Measurements from ENCODE around the gene HINT3.
"Not testable (repeated sequence)": the region's sequence is repeated elsewhere in the genome, so short reads cannot be mapped to it uniquely, and the experiment has no call there.

The HINT3 gene

GRCh38 chr6:125956506-125957390 lies at the start of gene HINT3:
Gene HINT3 (plus strand): TSS chr6:125956770. CDS start chr6:125956978, 208 bp downstream.
- DNase-seq, result peak; percentile 99

- no peak for DNase-seq
Measured at GRCh38 chr6:125910527-125910926, 46.0 kb upstream of the HINT3 start.

- not testable (repeated sequence) for DNase-seq
Measured at GRCh38 chr6:125911051-125911451, 45.5 kb upstream of the HINT3 start.

- not testable (repeated sequence) for DNase-seq
Measured at GRCh38 chr6:125912430-125912829, 44.1 kb upstream of the HINT3 start.

GRCh38 chr6:125913145-125913544 lies 43.4 kb upstream of the HINT3 start:
- DNase-seq, result no peak

GRCh38 chr6:125913864-125914351 lies 42.7 kb upstream of the HINT3 start:
- DNase-seq, result no peak

- no peak for DNase-seq
Measured at GRCh38 chr6:125918230-125918629, 38.3 kb upstream of the HINT3 start.

- DNase-seq, result peak; percentile 55
Measured at GRCh38 chr6:125918681-125919566, 37.6 kb upstream of the HINT3 start.

GRCh38 chr6:125919618-125920017 lies 37.0 kb upstream of the HINT3 start:
- no peak for DNase-seq

GRCh38 chr6:125922322-125922860 lies 34.2 kb upstream of the HINT3 start:
- no peak for DNase-seq

- no peak for DNase-seq
Measured at GRCh38 chr6:125923366-125923877, 33.1 kb upstream of the HINT3 start.

- no peak for DNase-seq
Measured at GRCh38 chr6:125924169-125924568, 32.4 kb upstream of the HINT3 start.

GRCh38 chr6:125924697-125925358 lies 31.7 kb upstream of the HINT3 start:
- DNase-seq, result no peak

- no peak for DNase-seq
Measured at GRCh38 chr6:125926711-125927110, 29.9 kb upstream of the HINT3 start.

- DNase-seq, result no peak
Measured at GRCh38 chr6:125927761-125928160, 28.8 kb upstream of the HINT3 start.

GRCh38 chr6:125930765-125931418 lies 25.7 kb upstream of the HINT3 start:
- DNase-seq, result no peak

- no peak for DNase-seq
Measured at GRCh38 chr6:125931733-125932450, 24.7 kb upstream of the HINT3 start.

GRCh38 chr6:125932451-125932795 lies 24.1 kb upstream of the HINT3 start:
- DNase-seq, result no peak

- not testable (repeated sequence) for DNase-seq
Measured at GRCh38 chr6:125935520-125935919, 21.1 kb upstream of the HINT3 start.

GRCh38 chr6:125939026-125939425 lies 17.5 kb upstream of the HINT3 start:
- DNase-seq, result no peak

GRCh38 chr6:125939791-125940190 lies 16.8 kb upstream of the HINT3 start:
- DNase-seq, result no peak

All from activated naive CD4-positive, alpha-beta T cell treated with anti-CD3 and anti-CD28 coated beads, Interleukin-2, amount 50 U/mL, for 16 hours (primary cell).